Measurements from ENCODE around the gene SLC7A14.

DNA sequence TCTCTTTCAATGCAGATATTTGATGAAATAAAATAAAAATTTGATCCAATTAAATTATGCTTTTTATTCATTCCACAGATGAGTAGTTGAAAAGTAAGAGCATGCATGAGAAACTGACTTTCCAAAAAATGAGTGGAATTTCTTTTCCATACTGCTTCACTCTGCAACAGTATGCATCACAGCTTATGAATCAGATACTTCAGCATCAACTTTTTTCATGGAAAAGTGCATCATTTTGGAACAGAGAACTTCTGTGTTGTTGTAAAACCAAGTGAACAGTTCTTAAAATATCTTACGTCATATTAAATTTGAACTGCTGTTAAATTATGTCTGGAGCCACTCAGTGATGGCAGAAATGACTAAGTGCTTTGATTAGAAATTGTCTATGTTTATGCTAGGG, 16.7 kb upstream of the SLC7A14 start:
- TF ChIP-seq ZNF891 (CRISPR knock-in tag; IDR thresholded peaks at IDR 0.05): no peak
- TF ChIP-seq FOXJ3 (CRISPR knock-in tag; IDR thresholded peaks at IDR 0.05; ENCODE audit: borderline replicate concordance): no peak
- TF ChIP-seq ZNF383 (CRISPR knock-in tag; IDR thresholded peaks at IDR 0.05; ENCODE audit: borderline replicate concordance): no peak
- TF ChIP-seq, protein P1, sequence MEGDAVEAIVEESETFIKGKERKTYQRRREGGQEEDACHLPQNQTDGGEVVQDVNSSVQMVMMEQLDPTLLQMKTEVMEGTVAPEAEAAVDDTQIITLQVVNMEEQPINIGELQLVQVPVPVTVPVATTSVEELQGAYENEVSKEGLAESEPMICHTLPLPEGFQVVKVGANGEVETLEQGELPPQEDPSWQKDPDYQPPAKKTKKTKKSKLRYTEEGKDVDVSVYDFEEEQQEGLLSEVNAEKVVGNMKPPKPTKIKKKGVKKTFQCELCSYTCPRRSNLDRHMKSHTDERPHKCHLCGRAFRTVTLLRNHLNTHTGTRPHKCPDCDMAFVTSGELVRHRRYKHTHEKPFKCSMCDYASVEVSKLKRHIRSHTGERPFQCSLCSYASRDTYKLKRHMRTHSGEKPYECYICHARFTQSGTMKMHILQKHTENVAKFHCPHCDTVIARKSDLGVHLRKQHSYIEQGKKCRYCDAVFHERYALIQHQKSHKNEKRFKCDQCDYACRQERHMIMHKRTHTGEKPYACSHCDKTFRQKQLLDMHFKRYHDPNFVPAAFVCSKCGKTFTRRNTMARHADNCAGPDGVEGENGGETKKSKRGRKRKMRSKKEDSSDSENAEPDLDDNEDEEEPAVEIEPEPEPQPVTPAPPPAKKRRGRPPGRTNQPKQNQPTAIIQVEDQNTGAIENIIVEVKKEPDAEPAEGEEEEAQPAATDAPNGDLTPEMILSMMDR (CRISPR knock-in tag; IDR thresholded peaks at IDR 0.05): no peak
- TF ChIP-seq, protein P2, sequence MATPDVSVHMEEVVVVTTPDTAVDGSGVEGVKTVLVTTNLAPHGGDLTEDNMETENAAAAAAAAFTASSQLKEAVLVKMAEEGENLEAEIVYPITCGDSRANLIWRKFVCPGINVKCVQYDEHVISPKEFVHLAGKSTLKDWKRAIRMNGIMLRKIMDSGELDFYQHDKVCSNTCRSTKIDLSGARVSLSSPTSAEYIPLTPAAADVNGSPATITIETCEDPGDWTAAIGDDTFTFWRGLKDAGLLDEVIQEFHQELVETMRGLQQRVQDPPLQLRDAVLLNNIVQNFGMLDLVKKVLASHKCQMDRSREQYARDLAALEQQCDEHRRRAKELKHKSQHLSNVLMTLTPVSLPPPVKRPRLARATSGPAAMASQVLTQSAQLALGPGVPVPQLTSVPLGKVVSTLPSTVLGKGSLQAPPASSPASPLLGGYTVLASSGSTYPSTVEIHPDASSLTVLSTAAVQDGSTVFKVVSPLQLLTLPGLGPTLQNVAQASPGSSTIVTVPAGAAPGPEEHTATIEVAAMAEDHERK (CRISPR knock-in tag; IDR thresholded peaks at IDR 0.05; ENCODE audit: low read depth): no peak
- no peak for TF ChIP-seq SIX1 (CRISPR knock-in tag; IDR thresholded peaks at IDR 0.05; ENCODE audit: borderline replicate concordance)
- TF ChIP-seq TAF15 (IDR thresholded peaks at IDR 0.05; ENCODE audit: low read depth, low read length, poor library complexity, severe bottlenecking): no peak
- TF ChIP-seq YY1 (IDR thresholded peaks at IDR 0.05; ENCODE audit: insufficient read depth, insufficient replicate concordance, low read depth, low read length): no peak
- TF ChIP-seq RAD21 (CRISPR knock-in tag; IDR thresholded peaks at IDR 0.05): no peak
